Endodermal cell (in vitro differentiated cells): ENCODE data around the gene GLYATL1B. TPM values are rescaled to one million over a fixed set of nuclear protein-coding genes. Genes with fewer than 3 reads are reported as not detected.
"Not testable (repeated sequence)": the region's sequence is repeated elsewhere in the genome, so short reads cannot be mapped to it uniquely, and the experiment has no call there.

Experiments used
- DNase-seq: peaks from one replicate; pipeline ENCODE4 v3.0.0-alpha.2; 2017
- H3K27ac ChIP-seq: 2 replicates; pipeline ENCODE4 v1.5.1; 2013; ENCODE audit warnings: mild to moderate bottlenecking, low read depth, low read length, moderate library complexity
- H3K27me3 ChIP-seq: 2 replicates; pipeline ENCODE4 v1.6.1; 2013; ENCODE audit warnings: mild to moderate bottlenecking, low read length, moderate library complexity; ENCODE audit not compliant: insufficient read depth, control insufficient read depth, poor library complexity, severe bottlenecking
- H3K36me3 ChIP-seq: 2 replicates; pipeline ENCODE4 v1.7.0; 2013; ENCODE audit warnings: mild to moderate bottlenecking, low read length, moderate library complexity; ENCODE audit not compliant: control insufficient read depth, insufficient read depth
- H3K4me1 ChIP-seq: one replicate; pipeline ENCODE4 v1.7.0; 2013; ENCODE audit warnings: low read length; ENCODE audit not compliant: control insufficient read depth, insufficient read depth
- H3K4me3 ChIP-seq: 2 replicates; pipeline ENCODE4 v1.5.1; 2013; ENCODE audit warnings: mild to moderate bottlenecking, low read length, moderate library complexity
- H3K9ac ChIP-seq: 2 replicates; pipeline ENCODE4 v1.6.1; 2013; ENCODE audit warnings: mild to moderate bottlenecking, low read length, moderate library complexity; ENCODE audit not compliant: poor library complexity, severe bottlenecking; ENCODE audit errors: extremely low read depth
- H3K9me3 ChIP-seq: 2 replicates; pipeline ENCODE4 v1.6.1; 2013; ENCODE audit warnings: mild to moderate bottlenecking, low read length, moderate library complexity; ENCODE audit not compliant: control insufficient read depth
- H3K27ac Mint-ChIP-seq: 2 replicates; pipeline ENCODE4 v1.8.0; 2020; ENCODE audit warnings: mixed read lengths
- H3K27me3 Mint-ChIP-seq: 2 replicates; pipeline ENCODE4 v1.8.0; 2021; ENCODE audit warnings: mild to moderate bottlenecking, mixed read lengths; ENCODE audit not compliant: insufficient read depth
- H3K36me3 Mint-ChIP-seq: 2 replicates; pipeline ENCODE4 v1.8.0; 2020; ENCODE audit warnings: low read depth, mixed read lengths
- H3K4me1 Mint-ChIP-seq: 2 replicates; pipeline ENCODE4 v1.8.0; 2020; ENCODE audit warnings: mixed read lengths
- H3K4me3 Mint-ChIP-seq: 2 replicates; pipeline ENCODE4 v1.8.0; 2020; ENCODE audit warnings: mild to moderate bottlenecking, moderate library complexity, mixed read lengths
- H3K9me3 Mint-ChIP-seq: 2 replicates; pipeline ENCODE4 v1.8.0; 2020; ENCODE audit warnings: mild to moderate bottlenecking, mixed read lengths
- WGBS, 2 experiments: methylation state at CpG; one replicate each; pipeline versions ENCODE4 v1.1.5 to v1.1.7; 2013; ENCODE audit warnings: missing lambda C conversion rate in 2 of 2, mixed read lengths in 1 of 2; ENCODE audit not compliant: insufficient coverage in 1 of 2, insufficient read length in 1 of 2; 5-methylcytosine and 5-hydroxymethylcytosine counted together
- long read RNA-seq, 4 experiments: library from polyadenylated mRNA in 2 of 4; library from RNA in 1 of 4; library from capped mRNA in 1 of 4; stranded (forward) in 3 of 4; unstranded in 1 of 4; transcript quantifications; one replicate each; pipeline ENCODE4 v2.0.0, GENCODE V29; 2020 to 2021; ENCODE audit warnings: inconsistent platforms in 1 of 4
- polyA plus RNA-seq, 2 experiments: library from polyadenylated mRNA; stranded (reverse); fragments of 50-300 nt; gene quantifications; one replicate each; pipeline ENCODE4 v1.2.3, GENCODE V29; 2013
- total RNA-seq, 2 donors: library from RNA; stranded (reverse); fragmentation: NEBNext Ultra II Directional in 1 of 2; extraction: Animal tissue kit (Norgen Biotek cat#: 25700) in 1 of 2; gene quantifications; 2 replicates in 1 of 2; 3 replicates in 1 of 2; pipeline ENCODE4 v1.2.1, GENCODE V29; 2021
- TF ChIP-seq, protein P1 (sequence below): fragments of 200-600 bp; sonication (generic); conservative IDR thresholded peaks from 2 replicates; pipeline ENCODE4 v1.5.0; 2021; ENCODE audit warnings: antibody characterized with exemption, mild to moderate bottlenecking

GLYATL1B gene
- total RNA-seq = not detected
- not detected for polyA plus RNA-seq (2013, experiment 1 of 2)
- polyA plus RNA-seq (2013, experiment 2 of 2) = not detected
- long read RNA-seq, experiment 1 = 0 reads
- long read RNA-seq, experiment 2 = 0 reads
- long read RNA-seq, experiment 3 = 0 reads
- long read RNA-seq, experiment 4 = 0 reads

GRCh38 chr11:59086007-59086406 lies at the start of gene GLYATL1B:
TSS of gene GLYATL1B (plus strand) at chr11:59086307. CDS start at chr11:59086307, 0 bp downstream.
- not testable (repeated sequence) for H3K4me3 ChIP-seq, H3K9me3 Mint-ChIP-seq, H3K27ac ChIP-seq, H3K36me3 ChIP-seq, H3K9me3 ChIP-seq, H3K4me1 Mint-ChIP-seq, H3K4me3 Mint-ChIP-seq, H3K27me3 Mint-ChIP-seq, H3K27me3 ChIP-seq, H3K9ac ChIP-seq, H3K36me3 Mint-ChIP-seq, H3K4me1 ChIP-seq, DNase-seq, H3K27ac Mint-ChIP-seq
- WGBS, 2 experiments = 98% methylated on average over 3 of the region's 5 CpGs; no CpG with 5 or more reads in 1 of the 2 experiments

DNA sequence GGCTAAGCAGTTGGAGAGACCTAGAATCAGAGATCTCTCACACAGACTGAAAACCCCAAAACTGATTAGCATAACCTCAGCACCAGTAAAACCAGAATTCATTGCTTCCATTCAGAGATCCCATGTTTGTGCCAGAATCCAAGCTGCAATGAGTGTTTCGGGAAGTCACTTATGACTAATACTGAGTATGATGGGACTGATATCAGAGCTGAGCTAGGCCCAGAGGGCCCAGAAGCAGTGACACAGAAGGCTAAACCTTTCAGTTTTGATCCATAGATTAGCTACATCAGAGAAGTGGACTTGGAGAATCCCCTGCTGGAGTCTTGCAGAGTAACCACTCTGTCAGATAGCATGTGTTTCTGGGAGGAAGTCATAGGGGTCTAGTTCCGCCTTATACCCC lies 49.6 kb upstream of the GLYATL1B start:
- H3K4me1 ChIP-seq, H3K9me3 Mint-ChIP-seq, H3K9me3 ChIP-seq, H3K27ac ChIP-seq, H3K36me3 ChIP-seq, H3K9ac ChIP-seq, DNase-seq, H3K27ac Mint-ChIP-seq, H3K4me1 Mint-ChIP-seq, H3K27me3 Mint-ChIP-seq, H3K27me3 ChIP-seq, H3K4me3 Mint-ChIP-seq, H3K36me3 Mint-ChIP-seq, H3K4me3 ChIP-seq: not testable (repeated sequence)
- WGBS, 2 experiments = 78 to 100% methylated on average over 1 of the region's 2 CpGs

DNA sequence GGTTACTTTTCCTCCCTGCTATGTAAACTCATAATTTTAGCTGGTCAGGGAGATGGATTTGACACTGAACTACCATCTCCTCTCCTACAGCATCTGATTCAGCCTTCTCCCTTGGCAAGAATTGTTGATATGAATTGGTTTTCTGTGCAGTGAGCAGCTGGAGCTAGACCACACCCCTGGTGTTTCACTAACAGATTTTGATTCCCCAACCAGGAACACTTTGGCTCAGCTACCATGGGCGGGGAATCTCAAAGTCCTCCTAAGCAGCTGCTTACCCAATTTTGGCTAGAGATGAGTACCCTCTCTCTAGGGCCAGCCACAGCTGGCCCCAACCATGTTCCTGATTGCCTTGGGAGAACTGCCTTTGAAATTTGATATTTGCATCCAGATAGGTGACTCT lies 48.7 kb upstream of the GLYATL1B start:
- H3K27me3 ChIP-seq, H3K9ac ChIP-seq, H3K27ac Mint-ChIP-seq, H3K4me3 Mint-ChIP-seq, H3K4me1 ChIP-seq, H3K36me3 Mint-ChIP-seq, H3K9me3 ChIP-seq, H3K9me3 Mint-ChIP-seq, H3K27ac ChIP-seq, H3K4me3 ChIP-seq, H3K4me1 Mint-ChIP-seq, DNase-seq, H3K27me3 Mint-ChIP-seq, H3K36me3 ChIP-seq: not testable (repeated sequence)
- WGBS, 2 experiments = 70% methylated on average over 1 of the region's 1 CpG; no CpG with 5 or more reads in 1 of the 2 experiments

GRCh38 chr11:59040607-59041006 lies 45.5 kb upstream of the GLYATL1B start:
- no peaks in the 10 kb centered on the region for H3K4me1 ChIP-seq
- no peaks in the 10 kb centered on the region for H3K36me3 ChIP-seq
- Mint-ChIP-seq H3K9me3 (no peaks in the 10 kb centered on the region), H3K27me3 (no peaks in the 10 kb centered on the region), H3K36me3 (no peaks in the 10 kb centered on the region), H3K27ac (no peak overlapping the region), H3K4me3 (no peak overlapping the region), H3K4me1 (no peaks in the 10 kb centered on the region)
- no peak overlapping the region for H3K27ac ChIP-seq
- TF ChIP-seq, protein P1, sequence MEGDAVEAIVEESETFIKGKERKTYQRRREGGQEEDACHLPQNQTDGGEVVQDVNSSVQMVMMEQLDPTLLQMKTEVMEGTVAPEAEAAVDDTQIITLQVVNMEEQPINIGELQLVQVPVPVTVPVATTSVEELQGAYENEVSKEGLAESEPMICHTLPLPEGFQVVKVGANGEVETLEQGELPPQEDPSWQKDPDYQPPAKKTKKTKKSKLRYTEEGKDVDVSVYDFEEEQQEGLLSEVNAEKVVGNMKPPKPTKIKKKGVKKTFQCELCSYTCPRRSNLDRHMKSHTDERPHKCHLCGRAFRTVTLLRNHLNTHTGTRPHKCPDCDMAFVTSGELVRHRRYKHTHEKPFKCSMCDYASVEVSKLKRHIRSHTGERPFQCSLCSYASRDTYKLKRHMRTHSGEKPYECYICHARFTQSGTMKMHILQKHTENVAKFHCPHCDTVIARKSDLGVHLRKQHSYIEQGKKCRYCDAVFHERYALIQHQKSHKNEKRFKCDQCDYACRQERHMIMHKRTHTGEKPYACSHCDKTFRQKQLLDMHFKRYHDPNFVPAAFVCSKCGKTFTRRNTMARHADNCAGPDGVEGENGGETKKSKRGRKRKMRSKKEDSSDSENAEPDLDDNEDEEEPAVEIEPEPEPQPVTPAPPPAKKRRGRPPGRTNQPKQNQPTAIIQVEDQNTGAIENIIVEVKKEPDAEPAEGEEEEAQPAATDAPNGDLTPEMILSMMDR = no peak
- no peak overlapping the region for H3K4me3 ChIP-seq
- no peaks in the 10 kb centered on the region for H3K9me3 ChIP-seq
- no peaks in the 10 kb centered on the region for H3K27me3 ChIP-seq
- H3K9ac ChIP-seq = no peak overlapping the region
- WGBS, 2 experiments = 50 to 70% methylated on average over 1 to 3 of the region's 3 CpGs
- DNase-seq = no peak

DNA sequence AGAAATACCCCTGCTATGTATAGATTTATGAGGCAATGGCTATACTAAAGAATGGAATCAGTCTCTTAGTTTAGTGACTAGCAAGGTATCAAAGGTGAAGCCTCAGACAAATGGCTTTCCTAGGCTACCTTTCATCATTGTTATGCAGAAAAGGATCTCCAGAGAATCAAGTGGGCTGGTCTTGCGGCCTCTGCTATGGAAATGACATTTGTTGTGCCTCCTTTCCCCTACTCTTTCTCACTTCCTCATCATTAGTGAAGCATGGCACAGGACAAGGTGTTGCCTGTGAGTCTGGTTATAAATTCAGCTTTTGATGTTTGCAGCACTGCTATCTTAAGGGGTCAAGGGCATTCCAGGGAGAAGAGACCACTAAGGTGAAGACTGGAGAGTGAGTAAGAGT lies 34.7 kb upstream of the GLYATL1B start:
- H3K27ac ChIP-seq, H3K4me1 Mint-ChIP-seq, H3K27me3 ChIP-seq, H3K4me3 Mint-ChIP-seq, H3K36me3 Mint-ChIP-seq, DNase-seq, H3K4me1 ChIP-seq, H3K27me3 Mint-ChIP-seq, H3K9me3 ChIP-seq, H3K36me3 ChIP-seq, H3K9ac ChIP-seq, H3K4me3 ChIP-seq, H3K27ac Mint-ChIP-seq, H3K9me3 Mint-ChIP-seq: not testable (repeated sequence)
- 83% methylated on average over 1 of the region's 1 CpG; no CpG with 5 or more reads in 1 of the 2 experiments for WGBS, 2 experiments

GRCh38 chr11:59052355-59052754 lies 33.8 kb upstream of the GLYATL1B start:
- not testable (repeated sequence) for H3K27ac ChIP-seq, H3K4me3 Mint-ChIP-seq, DNase-seq, H3K36me3 ChIP-seq, H3K36me3 Mint-ChIP-seq, H3K9me3 Mint-ChIP-seq, H3K4me3 ChIP-seq, H3K27me3 Mint-ChIP-seq, H3K9me3 ChIP-seq, H3K4me1 ChIP-seq, H3K27me3 ChIP-seq, H3K4me1 Mint-ChIP-seq, H3K9ac ChIP-seq, H3K27ac Mint-ChIP-seq
- 98 to 100% methylated on average over 1 to 2 of the region's 2 CpGs for WGBS, 2 experiments
